Immature natural killer cell (primary cell): Measurements from ENCODE around the gene OBP2A. TPM values are rescaled to one million over a fixed set of nuclear protein-coding genes. Genes with fewer than 3 reads are reported as not detected.
"Not testable (repeated sequence)": the region's sequence is repeated elsewhere in the genome, so short reads cannot be mapped to it uniquely, and the experiment has no call there.

ENCODE experiments used
- DNase-seq, 3 donors: peaks; one replicate each; pipeline ENCODE4 v3.0.0; 2022; ENCODE audit warnings: mixed read lengths in 1 of 3
- H3K27ac Mint-ChIP-seq, 6 donors: one replicate each; pipeline ENCODE4 v1.8.0; 2020; ENCODE audit warnings: mixed read lengths in 6 of 6, mild to moderate bottlenecking in 5 of 6, inconsistent platforms in 4 of 6, moderate library complexity in 3 of 6
- H3K27me3 Mint-ChIP-seq, 3 donors: one replicate each; pipeline ENCODE4 v1.8.0; 2020 to 2021; ENCODE audit warnings: low read depth in 3 of 3, mild to moderate bottlenecking in 3 of 3, mixed read lengths in 3 of 3, moderate library complexity in 3 of 3, inconsistent platforms in 1 of 3
- H3K36me3 Mint-ChIP-seq, 3 donors: one replicate each; pipeline ENCODE4 v1.8.0; 2020; ENCODE audit warnings: mixed read lengths in 3 of 3, inconsistent platforms in 2 of 3, mild to moderate bottlenecking in 2 of 3
- H3K4me1 Mint-ChIP-seq, 2 donors: one replicate each; pipeline ENCODE4 v1.8.0; 2020; ENCODE audit warnings: inconsistent platforms in 2 of 2, mild to moderate bottlenecking in 2 of 2, mixed read lengths in 2 of 2, moderate library complexity in 1 of 2
- H3K4me3 Mint-ChIP-seq, 5 donors: one replicate each; pipeline ENCODE4 v1.8.0; 2020; ENCODE audit warnings: mild to moderate bottlenecking in 5 of 5, mixed read lengths in 5 of 5, inconsistent platforms in 3 of 5, moderate library complexity in 3 of 5
- H3K9me3 Mint-ChIP-seq, 6 donors: one replicate each; pipeline ENCODE4 v1.8.0; 2020; ENCODE audit warnings: mild to moderate bottlenecking in 6 of 6, mixed read lengths in 6 of 6, inconsistent platforms in 4 of 6, moderate library complexity in 3 of 6
- polyA plus RNA-seq, 3 donors: library from polyadenylated mRNA; unstranded; fragments of 300-500 nt; fragmentation: Illumina TruSeq; gene quantifications; one replicate each; pipeline ENCODE4 v1.2.3, GENCODE V29; 2021

OBP2A gene
- polyA plus RNA-seq, 3 donors from 2014 or later = not detected

DNA sequence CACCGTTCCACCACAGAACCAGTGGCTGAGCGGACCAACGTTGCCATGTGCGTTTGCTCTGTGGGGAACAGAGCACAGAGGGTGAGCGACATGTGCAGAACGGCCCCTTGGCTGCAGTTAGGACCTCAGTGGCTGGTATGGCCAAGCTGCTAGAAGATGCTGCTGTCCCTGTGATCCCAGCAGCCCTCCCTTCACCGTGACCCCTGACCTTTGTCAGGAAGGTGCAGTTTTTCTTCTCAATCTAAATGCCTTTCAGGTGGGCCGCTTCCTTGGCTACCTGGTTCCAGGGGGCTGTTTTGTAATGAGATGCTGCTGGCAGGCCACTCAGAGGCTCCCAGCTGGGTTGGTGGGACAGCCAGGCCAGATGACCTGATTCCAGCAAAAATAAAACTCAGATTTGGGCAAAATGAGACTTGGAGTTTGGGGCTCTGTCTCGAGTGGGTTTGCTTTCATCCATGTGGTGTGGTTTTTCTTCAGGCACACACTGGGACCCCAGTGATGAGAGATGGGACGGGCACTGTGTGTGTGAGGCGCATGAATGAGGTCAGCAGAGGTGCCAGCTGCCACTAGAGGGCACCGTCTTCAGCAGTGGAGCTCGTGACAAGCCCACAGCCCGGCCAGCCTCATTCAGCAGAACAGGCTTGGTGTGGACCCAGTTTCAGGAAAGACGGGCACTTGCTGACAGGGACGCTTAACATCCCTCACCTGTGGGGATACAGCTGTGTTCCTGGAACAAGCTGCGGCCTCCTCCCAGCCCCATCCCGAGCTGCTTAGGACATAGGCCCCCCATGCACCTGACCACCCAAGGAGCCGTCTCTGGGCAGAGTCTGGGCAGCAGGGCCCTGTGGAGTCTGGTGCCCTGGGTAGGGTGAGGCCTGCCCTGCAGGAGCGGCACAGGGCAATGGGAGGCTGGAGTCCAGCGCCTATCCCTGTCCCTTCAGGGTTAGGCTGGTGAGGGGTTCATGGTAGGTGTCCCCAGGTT lies 41.4 kb upstream of the OBP2A start:
- Mint-ChIP-seq H3K4me1 (peaks cover 16 to 19% of the 10 kb centered on the region in 2 donors), H3K4me3 (peak overlapping the region in 1 of 5 donors; percentile 6), H3K27ac (peak overlapping the region in 1 of 6 donors; percentile 35), H3K9me3 (peaks cover 4 to 10% (median 7%) of the 10 kb centered on the region in 6 donors), H3K36me3 (peaks cover 4 to 8% (median 5%) of the 10 kb centered on the region in 3 donors), H3K27me3 (peaks cover 0 to 4% (median 2%) of the 10 kb centered on the region in 3 donors)
- DNase-seq = peak; percentile 23 to 38 (median 35)

- H3K4me1 Mint-ChIP-seq = peaks cover 15 to 17% of the 10 kb centered on the region in 2 donors
- no peak overlapping the region for H3K27ac Mint-ChIP-seq
- peaks cover 4 to 8% (median 5%) of the 10 kb centered on the region in 3 donors for H3K36me3 Mint-ChIP-seq
- DNase-seq = no peak
- H3K27me3 Mint-ChIP-seq = peaks cover 0 to 1% (median 0%) of the 10 kb centered on the region in 3 donors
- H3K4me3 Mint-ChIP-seq = no peak overlapping the region
- H3K9me3 Mint-ChIP-seq = peaks cover 4 to 11% (median 7%) of the 10 kb centered on the region in 6 donors
These were observed 40.3 kb upstream of the OBP2A start for GRCh38 chr9:135505406-135506187.

GRCh38 chr9:135506327-135507103 lies 39.4 kb upstream of the OBP2A start:
- H3K27ac Mint-ChIP-seq = no peak overlapping the region
- peaks cover 4 to 8% (median 5%) of the 10 kb centered on the region in 3 donors for H3K36me3 Mint-ChIP-seq
- DNase-seq = no peak
- H3K4me3 Mint-ChIP-seq = no peak overlapping the region
- peaks cover 16 to 19% of the 10 kb centered on the region in 2 donors for H3K4me1 Mint-ChIP-seq
- peaks cover 4 to 11% (median 7%) of the 10 kb centered on the region in 6 donors for H3K9me3 Mint-ChIP-seq
- peaks cover 0 to 1% (median 0%) of the 10 kb centered on the region in 3 donors for H3K27me3 Mint-ChIP-seq

DNA sequence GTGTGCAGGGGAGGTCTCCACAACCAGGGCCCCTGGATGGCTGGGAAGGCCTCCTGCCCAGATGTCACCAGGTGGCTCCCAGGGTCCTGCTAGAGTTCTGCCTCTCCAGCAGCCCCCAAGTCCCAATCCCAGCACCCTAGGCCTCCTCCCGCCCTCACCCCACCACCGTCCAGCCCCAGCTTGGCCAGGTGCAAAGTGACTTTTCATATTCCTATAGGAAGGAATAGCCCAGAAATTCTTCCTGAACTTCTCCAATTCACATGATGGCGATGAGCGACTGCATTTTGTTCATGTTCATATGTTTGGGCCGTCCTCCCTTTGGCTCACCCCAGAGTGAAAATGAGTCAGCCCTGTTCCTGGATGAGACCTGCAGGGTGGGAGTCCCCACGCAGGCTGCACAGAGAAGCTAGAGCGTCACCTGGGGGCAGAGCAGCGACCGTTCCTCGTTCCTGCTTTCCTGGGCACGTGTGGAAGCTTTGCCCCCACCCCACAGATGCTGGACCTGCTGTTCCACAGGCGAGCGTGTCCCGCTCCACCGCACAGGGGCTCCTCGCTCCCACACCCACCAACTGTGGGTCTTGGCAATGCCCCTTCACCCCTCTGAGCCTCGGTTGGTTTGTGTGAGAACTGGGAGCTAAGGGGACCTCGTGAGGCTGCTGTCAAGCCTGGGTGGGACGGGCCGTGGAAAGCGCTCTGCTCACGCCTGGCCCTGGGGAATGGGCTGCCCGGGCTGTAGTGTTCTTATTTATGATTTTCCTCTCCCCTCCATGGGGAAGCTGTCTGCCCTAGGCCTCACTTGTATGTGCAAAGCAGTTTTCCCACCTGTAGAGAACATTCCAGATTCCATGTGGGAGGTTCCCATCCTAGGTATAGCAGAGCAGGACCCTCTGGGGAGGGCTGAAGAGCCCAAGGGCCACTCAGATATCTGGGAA lies 38.6 kb upstream of the OBP2A start:
- Mint-ChIP-seq H3K36me3 (peaks cover 4 to 8% (median 5%) of the 10 kb centered on the region in 3 donors), H3K4me3 (no peak overlapping the region), H3K27me3 (peaks cover 0 to 1% (median 0%) of the 10 kb centered on the region in 3 donors), H3K27ac (peak overlapping the region in 1 of 6 donors; percentile 35), H3K9me3 (peaks cover 4 to 11% (median 7%) of the 10 kb centered on the region in 6 donors), H3K4me1 (peaks cover 8 to 11% of the 10 kb centered on the region in 2 donors)
- DNase-seq = no peak

DNA sequence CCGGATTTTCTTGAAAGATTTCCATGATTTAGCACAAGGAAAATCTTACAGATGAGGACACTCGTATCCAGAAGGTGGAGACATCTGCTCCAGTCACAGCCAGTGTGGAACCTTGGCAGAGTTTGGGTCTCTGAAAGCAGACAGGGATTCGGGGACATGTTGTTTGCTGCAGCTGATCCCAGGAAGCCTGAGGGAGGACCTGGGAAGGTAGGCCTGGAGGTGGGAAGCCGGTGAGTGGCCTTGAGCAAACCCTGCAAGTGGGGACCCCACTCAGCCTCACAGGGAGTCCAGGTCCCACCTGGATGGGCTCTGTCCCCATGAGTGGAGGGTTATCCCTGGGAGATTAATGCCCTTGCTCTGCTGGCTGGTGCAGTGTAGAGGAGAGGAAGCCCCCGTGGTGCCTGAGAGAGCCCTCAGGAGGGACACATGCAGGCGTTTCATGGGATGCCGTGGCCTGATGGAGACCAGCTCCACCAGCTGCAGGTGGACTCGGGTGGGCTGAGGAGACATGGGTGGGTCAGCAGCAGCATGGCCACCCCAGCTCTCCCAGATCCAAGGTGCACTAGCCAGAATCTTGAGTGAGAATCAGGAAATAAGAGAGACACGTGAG lies 37.6 kb upstream of the OBP2A start:
- Mint-ChIP-seq H3K27ac (no peak overlapping the region), H3K36me3 (peaks cover 0 to 8% (median 5%) of the 10 kb centered on the region in 3 donors), H3K27me3 (peaks cover 0 to 1% (median 0%) of the 10 kb centered on the region in 3 donors), H3K4me3 (no peak overlapping the region), H3K9me3 (peaks cover 4 to 11% (median 7%) of the 10 kb centered on the region in 6 donors), H3K4me1 (peaks cover 4 to 6% of the 10 kb centered on the region in 2 donors)
- no peak for DNase-seq

- DNase-seq = no peak
- H3K4me1 Mint-ChIP-seq = peaks cover 2 to 6% of the 10 kb centered on the region in 2 donors
- H3K9me3 Mint-ChIP-seq = peaks cover 4 to 11% (median 7%) of the 10 kb centered on the region in 6 donors
- no peak overlapping the region for H3K27ac Mint-ChIP-seq
- H3K27me3 Mint-ChIP-seq = peaks cover 0 to 3% (median 2%) of the 10 kb centered on the region in 3 donors
- H3K36me3 Mint-ChIP-seq = peaks cover 0 to 8% (median 5%) of the 10 kb centered on the region in 3 donors
- no peak overlapping the region for H3K4me3 Mint-ChIP-seq
These were observed 36.5 kb upstream of the OBP2A start for GRCh38 chr9:135509458-135509857.

- Mint-ChIP-seq H3K9me3 (peaks cover 4 to 11% (median 7%) of the 10 kb centered on the region in 6 donors), H3K4me1 (peaks cover 0 to 6% of the 10 kb centered on the region in 2 donors), H3K27ac (no peak overlapping the region), H3K36me3 (peaks cover 0 to 8% (median 5%) of the 10 kb centered on the region in 3 donors), H3K4me3 (no peak overlapping the region), H3K27me3 (peaks cover 0 to 3% (median 1%) of the 10 kb centered on the region in 3 donors)
- DNase-seq = no peak
These were observed 33.7 kb upstream of the OBP2A start for GRCh38 chr9:135512241-135512603.

DNA sequence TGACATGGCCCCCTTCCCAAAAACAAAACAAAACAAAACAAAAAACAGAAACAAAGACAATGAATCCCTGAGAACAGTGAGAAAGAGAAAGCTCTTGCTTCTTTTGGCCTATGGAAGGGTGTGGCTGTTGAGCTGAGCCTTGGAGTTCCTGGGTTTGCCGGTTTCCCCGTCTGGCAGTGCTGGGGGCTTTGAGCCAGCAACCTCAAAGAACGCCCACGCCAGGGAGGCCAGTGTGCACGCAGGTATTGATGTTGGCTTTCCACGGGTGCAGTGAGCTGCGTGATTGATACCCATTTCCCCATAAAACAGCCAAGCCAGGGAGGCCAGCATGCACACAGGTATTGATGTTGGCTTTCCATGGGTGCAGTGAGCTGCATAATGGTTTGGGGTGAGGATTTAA lies 33.0 kb upstream of the OBP2A start:
- Mint-ChIP-seq H3K27me3 (peaks cover 0 to 3% (median 1%) of the 10 kb centered on the region in 3 donors), H3K4me1 (peaks cover 0 to 6% of the 10 kb centered on the region in 2 donors), H3K9me3 (peaks cover 4 to 11% (median 6%) of the 10 kb centered on the region in 6 donors), H3K27ac (peak overlapping the region in 1 of 6 donors; percentile 36), H3K36me3 (peaks cover 0 to 8% (median 5%) of the 10 kb centered on the region in 3 donors), H3K4me3 (no peak overlapping the region)
- no peak for DNase-seq

GRCh38 chr9:135513351-135513846 lies 32.5 kb upstream of the OBP2A start:
- no peak overlapping the region for H3K27ac Mint-ChIP-seq
- H3K27me3 Mint-ChIP-seq = peaks cover 1 to 3% (median 3%) of the 10 kb centered on the region in 3 donors
- H3K36me3 Mint-ChIP-seq = peaks cover 0 to 8% (median 5%) of the 10 kb centered on the region in 3 donors
- H3K9me3 Mint-ChIP-seq = peaks cover 4 to 11% (median 5%) of the 10 kb centered on the region in 6 donors
- H3K4me3 Mint-ChIP-seq = no peak overlapping the region
- peaks cover 0 to 6% of the 10 kb centered on the region in 2 donors for H3K4me1 Mint-ChIP-seq
- no peak for DNase-seq

- not testable (repeated sequence) for H3K9me3 Mint-ChIP-seq, H3K36me3 Mint-ChIP-seq, DNase-seq
These were observed 32.0 kb upstream of the OBP2A start for GRCh38 chr9:135513906-135514305.

DNA sequence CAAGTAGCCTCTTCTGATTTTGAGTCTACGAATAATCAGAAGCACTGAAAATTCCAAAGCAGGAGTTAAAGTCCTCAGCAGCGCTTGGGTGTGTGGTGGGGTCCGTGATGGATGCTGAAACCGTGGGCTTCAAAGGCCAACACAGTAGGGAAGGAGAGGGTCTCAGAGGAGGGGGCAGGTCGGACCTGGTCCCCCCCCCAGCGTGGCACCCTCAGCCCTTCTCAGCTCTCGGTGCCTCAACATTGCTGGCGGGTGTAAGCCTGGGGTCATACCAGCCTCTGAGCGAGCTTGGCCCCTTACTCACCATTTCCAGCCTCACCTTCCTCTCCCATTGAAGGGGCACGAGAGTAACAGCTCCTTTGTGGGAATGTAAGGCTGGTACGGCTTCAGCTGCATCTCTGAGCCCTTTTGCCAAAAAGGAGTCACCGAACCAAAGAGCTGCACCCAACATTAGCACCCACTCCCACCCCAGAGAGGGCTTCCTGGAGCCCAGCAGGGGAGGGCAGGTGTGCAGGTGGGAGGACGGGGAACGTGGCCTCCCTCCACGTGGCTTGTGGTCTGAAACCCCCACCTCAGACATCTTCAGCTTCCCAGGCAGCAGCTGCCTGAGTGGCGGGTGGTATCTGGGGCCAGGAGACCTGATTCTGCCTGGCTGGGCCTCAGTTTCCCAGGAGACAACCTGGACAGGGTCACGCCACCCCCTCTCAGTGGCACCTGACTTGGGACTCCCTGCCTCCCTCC lies 31.4 kb upstream of the OBP2A start:
- no peaks in the 10 kb centered on the region for H3K36me3 Mint-ChIP-seq
- peaks cover 1 to 3% (median 3%) of the 10 kb centered on the region in 3 donors for H3K27me3 Mint-ChIP-seq
- DNase-seq = no peak
- peaks cover 0 to 1% (median 0%) of the 10 kb centered on the region in 6 donors for H3K9me3 Mint-ChIP-seq
- no peak overlapping the region for H3K27ac Mint-ChIP-seq
- H3K4me1 Mint-ChIP-seq = peaks cover 0 to 6% of the 10 kb centered on the region in 2 donors
- no peak overlapping the region for H3K4me3 Mint-ChIP-seq

More at GRCh38 chr9:135513906-135514305, 32.0 kb upstream of the OBP2A start:
- H3K27ac Mint-ChIP-seq, H3K27me3 Mint-ChIP-seq, H3K4me3 Mint-ChIP-seq, H3K4me1 Mint-ChIP-seq: not testable (repeated sequence)
